Measurements from ENCODE around the gene DKC1.
"Not testable (repeated sequence)": the region's sequence is repeated elsewhere in the genome, so short reads cannot be mapped to it uniquely, and the experiment has no call there.

Gene DKC1

DNA sequence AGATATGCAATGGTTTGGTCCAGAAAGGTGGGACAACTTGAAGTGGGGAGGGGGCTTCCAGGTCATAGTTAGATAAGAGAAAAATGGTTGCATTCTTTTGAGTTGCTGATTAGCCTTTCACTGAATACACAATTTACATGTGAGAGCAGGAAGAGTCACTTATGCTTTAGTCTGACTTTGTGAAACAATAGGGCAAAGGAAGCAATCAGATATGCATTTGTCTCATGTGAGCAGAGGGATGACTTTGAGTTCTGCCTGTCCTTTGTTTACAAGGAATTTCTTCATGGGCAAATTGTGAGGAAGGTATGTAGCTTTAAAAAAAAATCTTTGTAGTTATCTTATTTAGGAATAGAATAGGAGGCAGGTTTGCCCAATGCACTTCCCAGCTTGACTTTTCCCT is 58.9 kb downstream of the DKC1 start:
- DNase-seq: no peak

DNA sequence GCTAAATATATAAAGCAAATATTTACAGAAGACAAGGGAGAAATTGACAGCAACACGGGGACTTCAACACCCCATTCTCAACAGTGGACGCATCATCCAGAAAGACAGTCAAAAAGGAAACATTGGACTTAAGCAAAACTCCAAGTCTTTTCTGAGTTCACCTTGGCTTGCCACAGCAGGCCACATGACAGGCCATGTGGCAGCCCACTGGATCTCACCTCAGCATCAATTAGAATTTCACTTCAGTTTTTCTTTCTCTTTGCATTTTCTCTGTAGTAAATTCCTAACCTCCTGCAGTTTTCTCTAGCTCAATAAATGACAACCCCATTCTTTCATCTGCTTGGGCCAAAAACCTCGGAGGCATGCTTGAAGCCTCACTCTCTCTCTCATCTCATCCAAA is 59.4 kb downstream of the DKC1 start:
- no peak for DNase-seq

DNA sequence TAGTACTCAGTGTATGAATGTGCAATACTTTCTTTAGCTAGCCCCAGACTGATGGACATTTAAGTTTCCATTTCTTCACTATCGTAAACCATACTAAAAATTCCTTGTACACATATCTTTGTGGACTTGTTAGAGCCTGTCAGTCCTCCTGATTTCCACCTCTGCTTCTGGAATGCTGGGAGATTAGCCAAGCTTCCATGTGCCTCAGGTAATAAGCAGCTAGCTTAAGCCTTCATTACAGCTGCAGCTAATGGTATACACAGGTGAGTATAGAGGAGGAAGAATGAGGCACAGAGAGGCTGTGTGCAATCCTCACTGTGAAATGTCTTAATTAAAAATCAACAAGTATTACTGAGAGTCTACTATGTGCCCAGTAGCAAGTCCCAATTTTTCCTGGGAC is 62.0 kb downstream of the DKC1 start:
- no peak for DNase-seq

DNA sequence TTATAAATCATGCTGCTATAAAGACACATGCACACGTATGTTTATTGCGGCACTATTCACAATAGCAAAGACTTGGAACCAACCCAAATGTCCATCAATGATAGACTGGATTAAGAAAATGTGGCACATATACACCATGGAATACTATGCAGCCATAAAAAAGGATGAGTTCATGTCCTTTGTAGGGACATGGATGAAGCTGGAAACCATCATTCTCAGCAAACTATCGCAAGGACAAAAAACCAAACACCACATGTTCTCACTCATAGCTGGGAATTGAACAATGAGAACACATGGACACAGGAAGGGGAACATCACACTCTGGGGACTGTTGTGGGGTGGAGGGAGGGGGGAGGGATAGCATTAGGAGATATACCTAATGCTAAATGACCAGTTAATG is 62.9 kb downstream of the DKC1 start:
- DNase-seq: not testable (repeated sequence)

Data from activated CD4-positive, CD25-positive, alpha-beta regulatory T cell (primary cell).